Activated T-cell treated with anti-CD3 and anti-CD28 coated beads for 48 hours (primary cell): ENCODE results near the gene EMC8.

Experiments used
- DNase-seq: peaks from one replicate; pipeline ENCODE4 v3.0.0-alpha.2; 2020; ENCODE audit warnings: low read depth

Gene EMC8

DNA sequence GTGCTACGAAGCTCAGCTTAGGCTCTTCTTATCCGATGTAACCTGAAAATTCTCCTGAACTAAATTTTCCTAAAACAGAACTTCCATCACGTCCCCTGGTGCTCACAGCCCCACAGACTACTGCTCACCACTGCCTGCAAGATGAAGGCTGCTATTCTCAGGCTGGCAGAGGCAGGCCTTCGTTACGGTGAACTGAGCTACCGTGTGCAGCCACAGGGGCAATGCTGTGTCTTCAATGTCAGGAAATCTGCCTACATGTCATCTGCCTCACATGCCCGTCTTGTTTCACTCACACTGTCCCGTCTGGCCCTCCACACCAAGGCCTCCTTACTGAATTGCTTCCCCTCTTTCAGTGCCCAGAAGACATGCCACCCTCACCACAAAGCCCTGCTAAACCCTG, 15.9 kb downstream of the EMC8 start:
- DNase-seq: no peak

DNA sequence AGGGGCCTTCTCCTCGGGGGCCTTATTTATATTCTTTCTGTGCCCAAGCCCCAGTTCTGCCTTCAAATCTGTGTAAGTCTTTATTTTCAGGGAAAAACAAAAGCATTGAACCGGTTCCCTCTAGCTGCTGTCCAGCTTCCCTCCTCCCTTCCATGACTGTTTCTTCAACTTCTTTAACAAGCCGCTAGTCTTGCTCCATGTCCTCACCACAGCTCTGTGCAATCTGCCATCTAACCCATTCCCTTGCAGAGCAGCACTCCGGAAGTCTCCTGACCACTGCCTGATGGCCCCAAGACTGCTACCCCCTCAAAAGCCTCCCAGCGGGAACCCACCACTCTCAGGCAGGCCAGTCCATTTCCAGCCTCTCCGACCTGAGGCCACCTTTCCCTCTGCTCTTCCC, 16.9 kb downstream of the EMC8 start:
- DNase-seq: no peak

GRCh38 chr16:85781695-85782370, 17.5 kb downstream of the EMC8 start:
- DNase-seq: no peak

GRCh38 chr16:85781156-85781555, 18.2 kb downstream of the EMC8 start:
- no peak for DNase-seq

- no peak for DNase-seq
Measured at GRCh38 chr16:85780281-85780680, 19.1 kb downstream of the EMC8 start.

DNA sequence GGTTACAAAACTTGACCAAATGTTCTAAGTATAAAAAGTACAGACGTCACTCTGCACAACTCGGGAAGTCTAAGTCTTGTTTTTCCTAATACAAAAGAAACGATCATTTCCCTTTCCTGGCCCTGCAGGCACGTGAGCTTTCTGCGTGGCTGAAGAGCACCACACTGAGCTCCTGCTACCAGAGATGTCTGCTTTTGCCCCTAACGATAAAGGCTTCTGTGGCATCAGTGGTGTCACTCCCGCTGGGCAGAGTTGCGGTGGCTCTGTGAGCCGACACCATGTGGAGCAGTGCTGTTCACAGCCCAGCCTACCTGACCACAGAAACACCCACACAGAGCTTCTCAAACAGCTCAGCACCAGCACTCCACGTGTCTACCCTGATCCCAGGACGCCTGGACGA, 20.5 kb downstream of the EMC8 start:
- peak; percentile 8 for DNase-seq

DNA sequence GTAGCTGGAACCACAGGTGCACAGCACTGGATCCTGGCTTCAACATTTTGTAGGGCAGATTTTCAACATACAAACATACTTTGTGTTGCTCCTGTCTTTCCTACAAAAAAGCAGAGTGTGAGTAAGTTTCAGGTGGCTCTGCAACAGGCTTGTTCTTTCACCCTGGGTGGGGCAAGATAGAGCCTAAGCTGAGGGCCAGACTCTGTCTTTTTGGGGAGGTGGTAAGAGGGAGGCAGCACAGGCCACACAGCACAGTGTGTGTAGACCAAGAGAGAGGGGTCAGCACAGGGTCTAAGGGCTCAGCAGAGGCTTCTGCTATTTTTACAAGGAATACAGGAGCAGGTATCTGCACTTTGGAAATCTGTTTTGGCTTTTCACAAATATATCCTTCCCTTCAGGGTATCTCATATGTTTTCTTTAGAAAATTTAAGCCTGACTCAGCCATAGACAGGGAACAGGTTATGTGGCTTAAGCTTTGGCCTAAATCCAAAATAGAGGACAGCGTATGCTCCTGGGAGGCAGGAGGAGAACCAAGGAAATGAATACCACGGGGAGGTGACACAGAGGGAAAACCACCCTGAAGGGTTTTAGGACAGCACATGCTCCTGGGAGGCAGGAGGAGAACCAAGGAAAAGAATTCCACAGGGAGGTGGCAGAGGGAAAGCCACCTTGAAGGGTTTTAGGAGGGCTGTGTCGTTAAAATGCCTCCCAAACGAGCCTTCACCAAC, 21.6 kb downstream of the EMC8 start:
- DNase-seq: no peak

GRCh38 chr16:85774811-85775210, 24.5 kb downstream of the EMC8 start:
- no peak for DNase-seq

DNA sequence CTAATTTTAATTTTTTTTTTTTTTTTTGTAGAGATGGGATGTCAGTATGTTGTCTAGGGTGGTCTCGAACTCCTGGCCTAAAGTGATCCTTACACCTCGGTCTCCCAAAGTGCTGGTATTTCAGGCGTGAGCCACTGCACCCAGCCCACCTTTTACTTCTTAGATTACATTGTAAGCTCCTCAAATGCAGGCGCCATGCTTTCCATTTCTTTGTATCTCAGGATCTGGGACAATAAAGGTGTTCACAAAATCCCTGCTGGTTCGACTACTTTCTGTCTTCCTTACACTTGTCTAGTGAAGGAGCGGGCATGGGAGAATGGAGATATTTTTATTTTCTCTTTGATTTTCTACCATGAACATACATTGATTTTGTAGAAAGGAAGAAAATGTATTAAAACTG, 25.2 kb downstream of the EMC8 start:
- DNase-seq: no peak

- no peak for DNase-seq
Measured at GRCh38 chr16:85773044-85773443, 26.3 kb downstream of the EMC8 start.

DNA sequence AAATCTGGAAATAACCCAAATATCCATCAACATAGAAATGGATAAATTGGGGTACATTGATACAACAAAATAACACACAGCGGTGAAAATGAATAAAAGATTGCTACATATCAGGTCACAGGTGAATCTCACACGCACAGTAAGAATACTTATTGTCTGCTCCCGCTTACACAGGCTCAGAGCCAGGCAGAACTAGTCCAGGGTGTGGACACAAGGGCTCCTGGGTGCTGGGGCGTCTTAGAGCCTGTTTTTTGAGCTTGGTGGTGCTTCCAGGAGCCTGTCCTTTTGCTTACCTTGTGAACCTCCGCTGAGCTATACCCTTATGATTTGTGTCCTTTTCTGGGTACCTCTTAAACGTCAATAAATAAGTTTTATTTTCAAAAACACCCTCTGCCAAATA, 28.6 kb downstream of the EMC8 start:
- DNase-seq: no peak

DNA sequence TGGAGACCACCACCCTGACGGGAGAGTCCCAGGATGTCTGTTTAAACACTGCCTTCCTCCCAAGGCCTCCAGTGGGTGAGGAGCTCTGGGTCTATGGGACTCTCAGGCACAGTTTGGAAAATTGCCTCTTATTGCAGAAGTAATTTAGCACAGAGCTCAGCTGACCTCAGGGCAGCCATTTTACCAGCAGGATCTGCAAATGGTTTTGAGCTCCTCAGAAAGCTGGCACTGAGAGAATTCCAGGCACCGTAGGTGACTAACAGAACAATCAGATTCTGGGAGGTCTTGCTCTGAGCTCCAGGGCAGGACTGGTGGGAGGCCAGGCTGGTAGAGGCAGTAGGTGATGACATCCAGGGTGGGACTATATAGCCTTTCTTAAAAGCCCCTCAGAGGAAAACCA, 31.1 kb downstream of the EMC8 start:
- no peak for DNase-seq

DNA sequence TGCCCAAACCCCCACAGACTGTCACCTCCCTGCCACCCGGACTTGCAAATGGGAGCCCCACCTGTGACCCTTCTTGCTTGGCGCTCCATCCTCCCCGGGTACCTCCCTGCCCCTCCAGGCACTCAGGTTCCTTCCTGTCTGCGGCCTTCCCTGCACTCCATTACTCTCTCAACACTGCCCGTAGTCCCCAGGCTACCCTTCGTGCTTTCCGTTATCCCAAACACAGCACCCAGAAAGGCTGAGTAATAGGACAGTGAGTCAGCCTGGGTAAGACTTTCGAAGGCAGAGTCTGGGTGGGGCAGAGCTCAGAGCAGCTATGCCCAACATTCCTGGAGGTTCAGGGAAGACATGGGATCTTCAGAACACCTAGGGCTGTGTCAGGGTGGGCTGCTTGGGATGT, 31.8 kb downstream of the EMC8 start:
- no peak for DNase-seq

- DNase-seq: no peak
Measured at GRCh38 chr16:85765767-85766166, 33.6 kb downstream of the EMC8 start.

GRCh38 chr16:85765211-85765610, 34.1 kb downstream of the EMC8 start:
- no peak for DNase-seq

- no peak for DNase-seq
Measured at GRCh38 chr16:85763616-85764015, 35.7 kb downstream of the EMC8 start.

DNA sequence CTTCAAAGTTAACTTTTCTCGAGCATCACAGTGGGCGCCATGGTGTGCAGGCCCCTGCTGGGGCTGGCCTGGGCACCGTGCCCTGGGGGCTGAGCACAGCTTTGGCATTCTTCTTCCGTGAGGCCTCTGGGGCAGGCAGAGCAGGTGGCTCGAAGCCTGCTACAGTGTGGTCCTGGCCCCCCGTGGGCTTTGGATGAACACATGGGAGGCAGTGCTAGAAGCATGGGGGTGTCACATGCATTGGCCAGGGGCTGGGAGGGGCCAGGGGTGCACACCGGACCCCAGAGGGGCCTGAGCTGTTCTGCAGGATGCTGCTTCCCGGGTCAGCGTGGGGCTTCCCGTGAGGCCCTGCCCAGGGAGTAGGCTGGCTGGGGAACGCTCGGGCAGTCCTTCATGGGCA, 36.4 kb downstream of the EMC8 start:
- no peak for DNase-seq

- no peak for DNase-seq
Measured at GRCh38 chr16:85761861-85762260, 37.5 kb downstream of the EMC8 start.

GRCh38 chr16:85759631-85760419, 39.5 kb downstream of the EMC8 start:
- no peak for DNase-seq

GRCh38 chr16:85759136-85759535, 40.2 kb downstream of the EMC8 start:
- no peak for DNase-seq

DNA sequence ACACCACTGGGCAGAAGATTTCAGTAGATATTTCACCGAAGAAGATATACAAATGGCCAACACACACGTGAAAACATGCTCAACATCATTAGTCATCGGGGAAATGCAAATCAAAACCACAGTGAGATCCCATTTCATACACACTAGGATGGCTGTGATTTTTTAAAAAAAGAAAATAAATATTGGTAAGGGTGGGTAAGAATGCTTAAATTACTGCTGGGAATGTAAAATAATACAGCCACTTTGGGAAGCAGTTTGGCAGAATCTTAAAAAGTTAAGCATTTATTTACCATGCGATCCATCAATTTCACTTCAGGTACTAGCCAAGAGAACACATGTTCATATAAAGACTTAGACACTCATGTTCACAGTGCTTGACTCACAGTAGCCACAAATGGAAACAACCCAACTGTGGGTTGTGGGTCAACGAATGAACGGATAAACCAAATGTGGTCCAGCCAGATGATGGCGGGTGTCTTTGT, 42.0 kb downstream of the EMC8 start:
- no peak for DNase-seq

- no peak for DNase-seq
Measured at GRCh38 chr16:85755929-85756768, 43.2 kb downstream of the EMC8 start.
